HG02970 (cell line): Measurements from ENCODE around the gene NIT1.

Experiments used
- ATAC-seq: cut with Tn5 transposase; IDR thresholded peaks from one replicate; pipeline ENCODE4 v1.9.1; 2021; ENCODE audit warnings: mild to moderate bottlenecking, moderate library complexity, moderate number of reproducible peaks; ENCODE audit not compliant: unreplicated experiment, low FRiP score

The NIT1 gene

DNA sequence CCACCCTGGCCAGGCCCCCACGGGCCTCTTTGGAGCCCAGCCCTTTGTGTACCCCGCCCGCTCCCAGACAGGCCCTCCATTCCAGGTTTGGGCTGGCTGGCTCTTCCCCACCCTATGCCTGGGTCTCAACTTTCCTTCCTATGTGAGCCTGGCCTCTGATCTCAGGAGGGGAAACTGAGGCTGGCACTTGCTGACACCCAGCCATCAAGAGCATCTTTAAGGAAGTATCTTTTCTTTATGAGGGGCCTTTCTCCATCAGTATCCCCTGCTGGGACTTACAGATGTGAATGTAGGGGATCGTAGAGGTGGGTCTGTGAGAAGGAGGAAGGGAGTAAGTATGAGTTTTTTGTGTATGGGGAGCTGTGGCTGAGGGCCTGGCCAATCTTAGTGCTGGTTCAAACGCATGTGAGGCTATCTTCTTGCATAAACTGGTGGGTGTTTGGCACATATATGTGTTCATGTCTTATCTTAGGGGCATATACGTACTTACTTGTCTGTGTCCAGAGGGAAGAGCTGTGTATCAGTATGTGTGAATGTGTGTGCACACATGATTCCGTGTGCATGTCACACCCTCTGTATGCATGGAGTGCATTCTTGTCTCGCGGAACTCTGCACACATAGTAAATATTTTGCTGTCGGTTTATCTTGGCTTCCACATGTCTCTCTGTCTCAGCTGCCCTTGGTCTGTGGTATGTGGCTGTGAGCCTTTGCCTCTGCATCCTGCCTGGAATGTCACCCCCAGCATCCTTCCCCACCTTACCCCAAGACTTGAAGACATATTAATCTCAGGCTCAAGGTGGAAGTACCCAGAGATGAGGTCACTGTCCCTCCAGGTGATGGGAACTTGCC lies 33.9 kb upstream of the NIT1 start:
- ATAC-seq = no peak

DNA sequence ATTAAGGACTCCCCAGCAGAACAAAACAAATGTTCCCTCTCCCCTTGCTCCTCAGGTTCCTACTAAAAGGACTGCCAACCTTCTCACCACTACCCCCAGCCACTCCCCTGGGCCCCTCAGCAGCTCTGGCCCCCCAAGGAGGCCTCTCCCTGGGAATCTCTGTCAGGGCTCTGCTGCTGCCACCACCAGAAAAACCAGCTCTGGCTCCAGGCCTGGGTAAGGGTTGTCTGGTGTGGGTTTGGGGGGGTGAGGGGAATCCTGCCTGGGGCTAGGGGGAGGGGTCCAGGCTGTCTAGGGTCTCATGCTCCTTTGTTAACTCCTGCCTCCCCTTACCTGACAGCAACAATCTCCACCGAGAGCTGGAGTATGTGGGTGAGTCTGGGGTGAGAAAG lies 33.3 kb upstream of the NIT1 start:
- ATAC-seq = no peak

DNA sequence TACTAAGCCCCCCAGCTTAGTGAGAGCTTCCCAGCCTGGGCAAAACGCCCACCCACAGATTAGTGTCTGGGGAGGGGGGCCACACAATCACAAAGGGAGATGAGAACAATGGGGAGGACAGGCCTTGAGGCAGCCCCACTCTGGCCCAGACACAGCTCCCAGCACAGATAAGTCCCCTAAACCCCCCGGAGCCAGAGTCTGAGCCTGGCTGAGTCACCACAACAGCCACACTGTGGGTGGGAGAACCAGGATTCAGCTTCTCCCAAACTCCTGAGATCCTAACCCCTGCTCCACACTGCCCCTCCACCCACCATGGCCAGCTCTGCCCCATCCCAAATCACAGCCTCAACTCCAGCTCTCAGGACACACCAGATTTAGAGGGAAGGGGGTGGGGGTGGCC lies 32.7 kb upstream of the NIT1 start:
- ATAC-seq = no peak

DNA sequence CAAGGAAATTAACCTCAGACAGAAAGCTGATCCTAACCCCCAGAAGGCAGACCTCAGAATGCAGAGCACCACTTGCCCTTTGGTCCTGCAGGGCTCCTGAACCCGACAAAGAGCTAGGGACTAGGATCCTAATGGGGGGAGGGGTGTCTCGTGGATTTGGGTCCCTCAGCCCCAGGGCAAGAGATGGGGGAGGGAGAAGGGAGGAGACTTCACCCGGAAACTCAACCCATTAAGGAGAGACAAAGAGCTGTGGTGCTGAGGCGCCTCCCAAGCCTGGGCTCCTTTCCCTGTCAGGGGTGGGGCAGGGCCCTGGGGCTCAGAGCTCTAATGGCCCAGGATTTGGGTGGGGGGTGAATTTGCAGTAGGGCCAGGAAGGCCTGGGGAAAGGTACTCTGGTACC lies 31.4 kb upstream of the NIT1 start:
- no peak for ATAC-seq

DNA sequence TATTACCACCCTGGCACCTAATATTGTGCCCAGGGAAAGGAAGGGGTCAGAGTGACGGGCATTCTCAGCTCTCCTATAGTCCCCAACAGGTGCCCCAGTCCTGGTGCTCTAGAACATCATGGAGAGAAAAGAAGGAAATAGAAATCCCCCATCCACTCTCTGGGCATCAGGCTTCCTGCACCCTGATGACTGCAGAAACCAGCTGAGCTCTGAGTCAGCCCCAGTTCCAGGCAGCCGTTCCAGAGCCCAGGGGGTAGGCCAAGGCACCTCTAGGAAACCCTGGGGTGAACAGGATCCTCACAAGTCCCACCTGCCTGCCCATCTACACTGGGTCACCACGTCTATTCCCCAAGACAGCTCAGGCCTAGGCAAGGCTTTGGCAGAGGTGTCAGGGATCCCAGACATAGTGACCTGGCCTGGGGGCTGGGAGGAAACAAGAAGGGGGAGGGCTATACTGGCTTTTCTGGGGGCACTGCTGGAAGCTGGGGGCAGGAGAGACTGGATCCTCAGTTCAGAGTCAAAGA lies 29.3 kb upstream of the NIT1 start:
- no peak for ATAC-seq

DNA sequence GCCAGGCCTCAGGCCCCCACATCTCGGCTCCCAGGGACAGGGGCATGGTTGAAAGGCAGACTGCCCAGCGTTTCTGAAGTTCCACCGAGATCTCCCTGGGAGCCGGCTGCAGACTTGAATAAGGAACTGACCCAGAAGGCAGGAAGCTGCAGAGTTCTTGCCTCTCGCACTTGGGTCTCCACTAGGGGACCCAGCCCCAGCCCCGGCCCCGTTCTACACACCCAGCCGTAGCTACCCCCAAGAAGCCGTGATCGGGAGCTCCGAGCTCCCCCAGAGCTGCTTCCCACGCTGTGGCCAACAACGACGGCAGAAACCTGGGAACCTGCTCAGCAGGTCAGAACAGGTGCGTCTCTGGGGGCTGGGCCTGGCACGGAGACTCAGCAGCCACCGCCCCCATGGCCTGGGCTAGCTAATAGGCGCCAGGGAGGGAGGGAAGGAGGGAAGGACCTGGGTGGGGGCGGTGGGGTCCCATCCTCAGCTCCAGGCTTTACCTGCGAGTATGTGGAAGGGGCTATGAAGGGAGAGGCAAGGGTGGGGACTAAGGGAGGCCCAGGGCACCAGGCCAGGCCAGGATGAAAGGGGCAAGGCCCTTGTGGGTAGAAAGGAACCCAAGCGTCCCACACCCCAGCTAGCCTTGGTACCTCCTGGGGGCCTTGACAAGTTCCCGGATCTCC lies 28.5 kb upstream of the NIT1 start, which contains the start of gene NECTIN4:
Gene NECTIN4 (minus strand): TSS at position 308 of the 674 bp plus-strand sequence. CDS start 262 bp downstream, at position 46.
- no peak for ATAC-seq

DNA sequence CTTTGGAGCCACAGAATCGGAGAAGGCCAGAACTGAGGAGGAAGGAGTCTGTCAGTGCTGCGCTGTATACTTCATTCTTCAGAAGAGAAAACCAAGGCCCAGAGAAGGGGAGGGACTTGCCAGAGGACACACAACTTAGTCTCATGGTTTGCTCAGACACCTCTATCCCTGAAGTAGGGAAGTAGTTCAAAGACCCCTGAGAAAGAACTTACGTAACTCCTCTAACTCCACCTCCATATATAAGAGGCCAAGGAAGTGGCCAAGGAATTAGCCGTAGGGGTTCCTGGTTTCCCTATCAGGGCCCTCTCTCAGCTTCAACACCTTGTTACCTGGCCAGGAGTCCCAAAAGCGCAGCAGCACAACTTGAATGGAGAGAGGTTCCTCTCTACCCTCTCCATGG lies 28.0 kb upstream of the NIT1 start:
- ATAC-seq = no peak

DNA sequence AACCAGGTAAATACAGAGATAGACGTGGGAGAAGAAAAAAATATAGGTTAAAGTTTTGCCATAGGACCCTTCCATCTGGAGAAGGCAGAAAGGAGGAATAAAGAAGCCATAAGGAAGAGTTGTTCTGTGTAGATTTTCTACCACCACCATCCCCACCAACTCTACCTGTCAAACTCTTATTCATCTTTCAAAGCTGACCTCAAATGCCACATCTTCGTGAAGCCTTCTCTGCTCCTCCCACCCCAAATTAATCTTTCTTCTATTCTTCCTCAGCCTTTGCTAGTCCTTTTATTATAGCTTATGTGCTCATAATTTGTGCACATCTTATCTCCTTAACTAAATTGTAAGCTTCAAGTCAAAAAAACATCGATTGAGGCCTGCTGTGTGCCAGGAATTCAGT lies 27.3 kb upstream of the NIT1 start:
- no peak for ATAC-seq

DNA sequence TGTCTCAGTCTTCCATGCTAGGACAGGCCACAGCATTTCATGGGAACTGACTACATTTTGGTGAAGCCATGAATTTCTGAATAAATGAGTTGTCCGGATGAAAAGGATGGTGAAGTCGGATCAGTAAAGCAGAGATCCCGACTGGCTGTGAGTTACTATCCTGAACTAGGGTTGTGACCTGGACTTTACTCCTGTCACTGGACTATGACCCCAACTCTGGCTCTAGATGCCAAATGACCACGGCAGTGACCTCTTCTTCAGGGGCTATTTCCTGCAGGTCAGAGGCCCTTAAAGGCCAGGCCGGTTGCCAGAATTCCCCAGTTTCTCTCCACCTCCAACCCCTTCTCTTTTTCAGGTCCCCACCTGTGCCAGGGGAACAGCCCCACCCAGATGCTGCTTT lies 26.8 kb upstream of the NIT1 start:
- no peak for ATAC-seq

DNA sequence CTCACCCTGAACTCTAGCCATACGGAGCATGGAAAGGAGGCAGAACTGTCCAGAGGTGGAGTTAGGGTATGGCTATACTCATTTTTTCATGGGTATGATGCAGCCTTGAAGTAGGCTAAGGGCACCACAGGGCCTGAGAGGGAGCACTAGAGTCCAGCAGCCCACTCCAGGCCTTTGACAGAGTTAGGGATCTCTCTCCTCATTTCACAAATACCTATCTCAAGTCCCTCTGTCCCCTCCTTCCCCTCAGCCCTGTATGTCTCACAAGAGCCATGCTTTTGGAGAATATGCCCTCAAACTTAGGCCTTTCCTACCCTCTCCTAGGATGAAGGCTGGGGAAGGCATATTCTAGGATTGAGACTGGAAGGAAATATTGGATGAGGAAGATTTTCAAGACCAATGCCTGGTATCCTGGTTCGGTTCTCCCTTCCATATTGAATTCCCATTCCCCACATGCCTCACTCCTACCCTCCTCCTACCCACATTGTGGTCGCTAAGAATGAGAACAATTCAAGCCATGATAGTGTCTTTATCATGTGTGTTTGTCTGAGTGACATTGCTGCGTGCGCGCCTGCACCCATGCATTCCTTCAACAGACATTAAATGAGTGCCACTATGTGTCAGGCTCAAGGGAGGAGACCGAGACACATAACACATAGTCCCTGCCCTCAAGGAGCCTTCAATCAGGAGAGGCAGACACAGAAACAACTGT lies 26.0 kb upstream of the NIT1 start:
- ATAC-seq = no peak

DNA sequence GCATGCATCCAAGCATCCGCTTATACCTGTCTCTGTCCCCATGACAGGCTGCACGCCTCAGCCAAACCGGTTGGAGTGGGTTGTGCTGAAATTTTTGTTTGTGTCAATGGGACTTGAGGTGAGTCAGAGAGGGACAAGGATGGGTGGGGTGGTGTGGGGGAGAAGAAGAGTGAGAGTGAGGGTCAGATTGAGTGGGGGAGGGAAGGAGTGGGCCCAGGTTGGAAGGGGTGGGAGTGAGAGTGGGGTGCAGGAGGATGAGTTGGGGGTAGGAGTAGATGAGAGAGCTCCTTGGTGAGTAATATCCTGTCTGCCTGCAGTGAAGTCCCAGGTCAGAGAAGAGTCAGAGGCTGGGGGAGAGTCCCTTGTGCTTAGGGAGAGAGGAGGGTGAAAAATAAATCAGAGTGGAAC lies 25.3 kb upstream of the NIT1 start:
- ATAC-seq = no peak

DNA sequence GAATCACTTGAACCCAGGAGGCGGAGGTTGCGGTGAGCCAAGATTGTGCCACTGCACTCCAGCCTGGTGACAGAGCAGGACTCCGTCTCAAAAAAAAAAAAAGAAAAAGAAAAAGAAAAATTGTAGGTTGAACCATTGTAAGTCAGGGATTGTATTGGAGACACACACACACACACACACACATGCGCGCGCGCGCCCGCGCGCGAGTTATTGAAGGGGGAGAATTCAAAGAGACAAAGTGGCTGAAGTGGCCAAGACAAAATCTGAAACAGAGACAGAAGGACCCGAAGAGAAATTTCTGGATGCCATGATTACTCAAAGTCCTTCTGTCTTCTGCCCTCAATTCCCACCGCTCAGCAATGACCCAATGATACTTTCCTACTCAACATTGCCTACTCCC lies 23.4 kb upstream of the NIT1 start:
- no peak for ATAC-seq

DNA sequence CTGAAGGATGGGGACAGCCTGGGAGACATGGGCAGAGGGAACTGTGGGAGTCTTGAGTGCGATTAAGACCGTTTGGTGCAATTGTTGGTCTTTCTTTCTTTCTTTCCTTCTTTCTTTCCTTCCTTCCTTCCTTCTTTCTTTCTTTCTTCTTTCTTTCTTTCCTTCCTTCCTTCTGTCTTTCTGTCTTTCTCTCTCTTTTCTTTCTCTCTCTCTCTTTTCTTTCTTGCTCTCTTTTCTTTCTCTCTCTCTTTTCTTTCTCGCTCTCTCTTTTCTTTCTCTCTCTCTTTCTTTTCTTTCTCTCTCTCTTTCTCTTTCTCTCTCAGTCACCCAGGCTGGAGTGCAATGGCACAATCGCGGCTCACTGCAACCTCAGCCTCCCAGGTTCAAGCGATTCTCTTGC lies 22.7 kb upstream of the NIT1 start:
- no peak for ATAC-seq

DNA sequence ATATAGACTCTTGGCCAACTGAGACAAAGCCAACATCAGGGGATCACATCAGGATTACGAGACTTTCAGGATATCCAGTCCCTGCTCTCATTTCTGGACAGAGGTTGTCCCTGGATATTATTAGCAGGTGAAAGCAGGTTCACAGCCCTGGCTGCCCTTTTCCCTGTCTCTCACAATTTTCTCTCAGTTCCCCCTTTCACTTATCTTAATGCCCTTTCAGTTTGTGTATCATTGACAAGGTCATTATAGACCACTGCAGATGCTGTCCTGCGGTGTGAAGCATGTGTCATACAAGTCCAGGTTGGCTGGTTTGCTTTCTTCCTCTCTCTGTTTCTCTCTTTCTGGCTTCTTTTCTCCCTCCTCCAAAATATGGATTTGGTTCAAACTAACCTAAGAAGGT lies 21.9 kb upstream of the NIT1 start:
- no peak for ATAC-seq

DNA sequence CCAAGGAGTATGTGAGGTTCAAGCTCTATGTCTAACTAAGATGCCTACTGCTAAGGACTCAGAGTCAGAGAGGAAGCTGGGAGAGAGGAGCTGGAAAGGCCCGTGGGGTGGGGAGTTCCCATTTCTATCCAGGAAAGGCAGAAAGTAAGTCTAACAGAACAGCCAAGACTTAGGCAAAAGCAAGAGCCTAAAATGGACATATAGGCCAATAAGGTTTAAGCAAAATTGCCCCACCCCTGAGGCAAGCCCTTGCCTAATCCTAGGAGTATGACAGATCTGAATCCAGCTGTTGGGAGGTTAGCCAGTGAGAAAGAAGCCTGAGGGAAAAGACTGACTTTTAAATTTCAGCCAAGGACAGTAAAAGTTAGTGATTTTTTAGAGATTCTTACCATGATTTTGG lies 21.4 kb upstream of the NIT1 start:
- ATAC-seq = no peak

DNA sequence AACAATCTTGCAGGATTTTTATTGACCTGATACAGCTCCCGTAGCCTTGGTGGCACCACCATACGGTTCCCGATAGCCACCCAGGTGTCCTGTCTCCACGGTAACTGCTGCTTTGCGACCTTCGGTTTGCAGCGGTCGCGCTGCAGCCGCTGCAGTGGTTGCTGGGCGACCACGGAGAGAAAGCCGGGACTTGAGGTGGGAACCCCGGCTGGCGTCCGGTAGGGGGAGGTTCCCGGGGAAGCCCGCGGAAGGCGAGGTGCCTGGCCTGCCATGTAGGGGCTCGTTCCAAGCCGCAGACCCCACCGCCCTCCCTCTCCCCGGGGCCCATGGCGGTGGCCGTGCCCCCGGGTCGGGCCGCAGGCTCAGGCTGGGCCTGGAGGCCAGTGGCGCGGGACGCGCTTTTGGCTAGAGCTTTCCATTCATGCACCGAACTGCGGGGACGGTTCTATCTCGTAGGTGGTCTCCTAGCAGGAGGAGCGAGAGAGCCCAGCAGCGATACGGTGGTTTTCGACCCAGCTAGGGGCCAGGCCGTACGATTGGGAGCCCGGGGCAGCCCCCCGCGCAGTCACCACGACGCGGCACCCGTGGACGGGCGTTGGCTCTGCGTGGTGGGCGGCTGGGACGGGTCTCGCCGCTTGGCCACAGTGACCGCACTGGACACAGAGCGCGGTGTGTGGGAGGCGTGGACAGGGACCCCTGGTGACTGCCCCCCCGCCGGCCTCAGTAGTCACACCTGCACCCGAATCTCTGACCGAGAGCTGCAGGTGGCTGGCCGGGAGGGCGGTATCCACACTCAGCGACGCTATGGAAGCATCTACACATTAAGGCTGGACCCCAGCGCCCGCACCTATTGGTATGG lies 19.5 kb upstream of the NIT1 start, which contains the start of gene KLHDC9:
Gene KLHDC9 (plus strand): TSS at position 152 of the 859 bp plus-strand sequence. CDS start 175 bp downstream, at position 327.
- ATAC-seq = peak; percentile 59

DNA sequence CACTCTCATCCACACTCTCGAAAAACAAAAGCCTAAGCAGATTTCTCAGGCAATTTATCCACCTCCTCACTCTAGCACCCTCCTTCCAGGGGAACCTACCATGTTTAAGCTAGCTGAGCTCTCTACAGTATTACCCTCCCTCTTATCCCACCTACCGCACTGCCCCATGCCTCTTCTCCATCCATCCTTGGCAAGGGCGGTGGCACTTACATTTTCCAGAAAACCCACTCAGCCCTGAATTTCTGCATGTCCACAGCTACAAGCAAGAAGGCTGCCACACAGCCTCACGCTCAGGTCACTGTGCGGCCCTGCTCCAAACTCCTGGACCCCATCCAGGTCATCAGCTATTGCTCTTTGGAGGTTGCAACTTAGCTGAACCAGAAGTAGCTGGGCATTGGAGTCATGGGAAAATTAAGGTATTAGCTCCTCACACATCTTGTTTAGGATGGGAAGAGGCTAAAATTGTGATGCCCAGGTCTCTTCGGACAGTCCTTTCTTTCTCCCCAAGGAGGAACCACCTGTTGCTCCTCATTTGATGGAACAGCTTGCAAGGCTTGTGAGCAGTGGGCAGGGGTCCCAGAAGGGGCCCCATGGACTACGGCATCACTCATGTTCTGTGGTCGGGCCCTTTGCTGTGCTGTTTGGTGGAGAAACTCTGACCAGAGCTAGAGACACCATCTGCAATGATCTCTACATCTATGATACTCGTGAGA lies 18.7 kb upstream of the NIT1 start:
- ATAC-seq = no peak

DNA sequence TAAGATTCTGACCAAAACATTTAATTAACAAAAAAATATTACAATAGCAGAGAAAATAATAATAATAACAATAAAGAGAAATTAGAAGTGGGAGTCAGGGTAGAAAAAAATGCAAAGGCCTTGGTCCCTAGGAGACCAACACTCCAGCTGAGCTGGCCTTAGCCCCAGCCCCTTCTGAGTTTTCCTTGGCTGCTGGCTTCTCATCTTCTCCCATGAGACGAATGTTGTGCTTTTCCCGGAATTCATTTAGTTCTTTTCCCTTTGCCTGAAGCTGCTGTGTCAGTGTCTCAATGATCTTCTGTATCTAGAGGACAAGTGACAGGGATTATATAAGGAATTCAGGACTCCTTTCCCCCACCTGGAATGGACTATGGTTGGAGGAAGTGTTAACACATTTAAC lies 17.3 kb upstream of the NIT1 start:
- no peak for ATAC-seq

DNA sequence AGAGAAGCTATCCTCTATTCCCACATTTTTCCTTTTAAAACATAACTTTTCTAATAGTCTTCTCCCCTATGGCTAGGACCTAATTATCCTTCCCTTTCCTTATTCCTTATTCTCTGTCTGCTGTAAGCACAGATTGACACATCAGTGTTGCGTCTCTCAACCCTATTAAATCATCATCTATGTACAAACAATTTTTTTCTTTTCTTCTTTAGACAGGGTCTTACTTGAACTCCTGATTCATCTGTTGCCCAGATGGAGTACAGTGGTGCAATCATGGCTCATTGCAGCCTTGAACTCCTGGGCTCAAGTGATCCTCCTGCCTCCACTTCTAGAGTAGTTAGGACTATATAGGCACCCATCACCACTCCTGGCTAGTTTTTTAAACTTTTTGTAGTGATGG lies 11.5 kb upstream of the NIT1 start:
- ATAC-seq = no peak
